A673 (cell line): Measurements from ENCODE around the gene RTKN2.

Experiments
- EZH2 ChIP-seq: fragments of 200-600 bp; sonication (generic); IDR thresholded peaks from 2 replicates; pipeline ENCODE4 v1.6.1; 2017; ENCODE audit warnings: borderline replicate concordance, low read depth, mild to moderate bottlenecking, mixed read lengths, antibody characterized with exemption, low read length; ENCODE audit not compliant: poor library complexity, severe bottlenecking
- TF ChIP-seq, protein P1 (sequence below): fragments of 300-800, 200-600 bp; sonication (generic); conservative IDR thresholded peaks from 2 replicates; pipeline ENCODE4 v1.5.1; 2017; ENCODE audit warnings: low read depth, mild to moderate bottlenecking, antibody characterized with exemption, low read length, moderate library complexity, mixed read lengths

GRCh38 chr10:62278441-62278910, 9.8 kb upstream of the RTKN2 start:
- TF ChIP-seq, protein P1, sequence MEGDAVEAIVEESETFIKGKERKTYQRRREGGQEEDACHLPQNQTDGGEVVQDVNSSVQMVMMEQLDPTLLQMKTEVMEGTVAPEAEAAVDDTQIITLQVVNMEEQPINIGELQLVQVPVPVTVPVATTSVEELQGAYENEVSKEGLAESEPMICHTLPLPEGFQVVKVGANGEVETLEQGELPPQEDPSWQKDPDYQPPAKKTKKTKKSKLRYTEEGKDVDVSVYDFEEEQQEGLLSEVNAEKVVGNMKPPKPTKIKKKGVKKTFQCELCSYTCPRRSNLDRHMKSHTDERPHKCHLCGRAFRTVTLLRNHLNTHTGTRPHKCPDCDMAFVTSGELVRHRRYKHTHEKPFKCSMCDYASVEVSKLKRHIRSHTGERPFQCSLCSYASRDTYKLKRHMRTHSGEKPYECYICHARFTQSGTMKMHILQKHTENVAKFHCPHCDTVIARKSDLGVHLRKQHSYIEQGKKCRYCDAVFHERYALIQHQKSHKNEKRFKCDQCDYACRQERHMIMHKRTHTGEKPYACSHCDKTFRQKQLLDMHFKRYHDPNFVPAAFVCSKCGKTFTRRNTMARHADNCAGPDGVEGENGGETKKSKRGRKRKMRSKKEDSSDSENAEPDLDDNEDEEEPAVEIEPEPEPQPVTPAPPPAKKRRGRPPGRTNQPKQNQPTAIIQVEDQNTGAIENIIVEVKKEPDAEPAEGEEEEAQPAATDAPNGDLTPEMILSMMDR = no peak
- no peak for TF ChIP-seq EZH2
